C4-2B (cell line): Measurements from ENCODE around the gene EHBP1.

Experiments
- CTCF ChIP-seq: fragments of 450-650 bp; conservative IDR thresholded peaks from 2 replicates; pipeline ENCODE4 v1.5.1; 2017; ENCODE audit warnings: mild to moderate bottlenecking
- ZFX ChIP-seq: fragments of 450-650 bp; IDR thresholded peaks from 2 replicates; pipeline ENCODE4 v1.6.1; 2017

GRCh38 chr2:62658891-62659290, 46.6 kb upstream of the EHBP1 start:
- TF ChIP-seq CTCF: no peak
- TF ChIP-seq ZFX: no peak
